Endothelial cell of umbilical vein (primary cell): ENCODE data around the gene ALKBH5. TPM values are rescaled to one million over a fixed set of nuclear protein-coding genes. Genes with fewer than 3 reads are reported as not detected.

Source experiments
- BruUV-seq: library from RNA; stranded (reverse); fragments of 400-500 nt; replicated peaks from 2 replicates; lab custom pipeline; 2021; lab: Mats Ljungman, UMichigan
- CTCF ChIA-PET: fragments of 300-600, 350-600 bp; sonication (Branson Sonifier 250); formaldehyde crosslinking; loops from one replicate; lab custom pipeline; 2021; ENCODE audit warnings: antibody characterized with exemption, inconsistent platforms; lab: Charles Lee
- POLR2A ChIA-PET: fragments of 300-600, 350-600 bp; sonication (Branson Sonifier 250); formaldehyde crosslinking; loops from one replicate; lab custom pipeline; 2021; ENCODE audit warnings: antibody characterized with exemption, inconsistent platforms; lab: Charles Lee
- DNase-seq: peaks from one replicate; pipeline ENCODE4 v3.0.0-alpha.2; 2011; ENCODE audit warnings: low read depth, low spot score
- FAIRE-seq: peaks from 2 replicates; lab custom pipeline; 2011; peaks lifted over from hg19 to GRCh38; lab: Jason Lieb, UNC
- H2AFZ ChIP-seq: 2 replicates; pipeline ENCODE4 v1.6.0; 2012; ENCODE audit warnings: low read depth, low read length, control low read depth, inconsistent platforms
- H3K27ac ChIP-seq: 2 replicates; pipeline ENCODE4 v1.5.1; 2011; ENCODE audit warnings: low read depth, mild to moderate bottlenecking, control low read depth, low read length, moderate library complexity; ENCODE audit not compliant: insufficient read depth
- H3K27me3 ChIP-seq, 2 experiments: 2 replicates each; pipeline versions ENCODE4 v1.6.0 to v1.6.1; 2011; ENCODE audit warnings: low read length in 2 of 2, mixed read lengths in 1 of 2; ENCODE audit not compliant: control insufficient read depth in 2 of 2, insufficient read depth in 2 of 2
- H3K36me3 ChIP-seq, 2 experiments: 2 replicates in 1 of 2; 3 replicates in 1 of 2; pipeline ENCODE4 v1.5.1; 2011; ENCODE audit warnings: low read length in 2 of 2, mild to moderate bottlenecking in 1 of 2, moderate library complexity in 1 of 2; ENCODE audit not compliant: control insufficient read depth in 2 of 2, insufficient read depth in 2 of 2; ENCODE audit errors: extremely low read depth in 1 of 2
- H3K4me1 ChIP-seq: 3 replicates; pipeline ENCODE4 v1.5.1; 2011; ENCODE audit warnings: mild to moderate bottlenecking, low read length; ENCODE audit not compliant: control insufficient read depth, insufficient read depth; ENCODE audit errors: extremely low read depth
- H3K4me2 ChIP-seq: 2 replicates; pipeline ENCODE4 v1.6.1; 2011; ENCODE audit warnings: low read length, control low read depth, mixed read lengths; ENCODE audit not compliant: insufficient read depth
- H3K4me3 ChIP-seq, 3 experiments: fragments of 200-600 bp in 1 of 3; sonication (generic), shearing (Covaris generic) in 1 of 3; replicated peaks in 1 of 3; 2 replicates each; pipeline ENCODE4 v1.5.1; 2011 to 2016; ENCODE audit warnings: control low read depth in 3 of 3, low read length in 3 of 3, mild to moderate bottlenecking in 2 of 3, inconsistent platforms in 1 of 3, low read depth in 1 of 3, moderate library complexity in 1 of 3; ENCODE audit not compliant: insufficient read depth in 1 of 3
- H3K79me2 ChIP-seq: 2 replicates; pipeline ENCODE4 v1.6.0; 2012; ENCODE audit warnings: low read length, inconsistent platforms; ENCODE audit not compliant: control insufficient read depth, insufficient read depth
- H3K9ac ChIP-seq: replicated peaks from 2 replicates; pipeline ENCODE3; 2011; ENCODE audit warnings: low read length, control low read depth; ENCODE audit not compliant: insufficient read depth; ENCODE audit errors: extremely low read depth
- H3K9me1 ChIP-seq: replicated peaks from 3 replicates; pipeline ENCODE4 v1.6.0; 2011; ENCODE audit warnings: mild to moderate bottlenecking, low read length; ENCODE audit not compliant: control insufficient read depth, insufficient read depth; ENCODE audit errors: extremely low read depth
- H3K9me3 ChIP-seq: replicated peaks from 2 replicates; pipeline ENCODE4 v1.5.1; 2012; ENCODE audit warnings: low read length, inconsistent platforms; ENCODE audit not compliant: control insufficient read depth, insufficient read depth
- H4K20me1 ChIP-seq: replicated peaks from 2 replicates; pipeline ENCODE3; 2011; ENCODE audit warnings: mild to moderate bottlenecking, low read length; ENCODE audit not compliant: control insufficient read depth, insufficient read depth; ENCODE audit errors: extremely low read depth
- CTCF ChIP-seq, 2 donors: IDR thresholded peaks; 1 replicate in 1 of 2; 2 replicates in 1 of 2; pipeline ENCODE4 v1.5.1; 2011; ENCODE audit warnings: low read length in 2 of 2, mild to moderate bottlenecking in 2 of 2, moderate library complexity in 2 of 2, control low read depth in 1 of 2, inconsistent platforms in 1 of 2, low read depth in 1 of 2; ENCODE audit not compliant: insufficient read depth in 1 of 2; ENCODE audit errors: extremely low read depth in 1 of 2
- EZH2 ChIP-seq: IDR thresholded peaks from 2 replicates; pipeline ENCODE4 v1.6.1; 2012; ENCODE audit warnings: borderline replicate concordance, low read depth, mild to moderate bottlenecking, moderate library complexity, low read length, inconsistent platforms; ENCODE audit not compliant: severe bottlenecking
- FOS ChIP-seq: IDR thresholded peaks from 2 replicates; pipeline ENCODE4 v1.6.1; 2011; ENCODE audit warnings: mild to moderate bottlenecking, low read length, moderate library complexity, borderline replicate concordance; ENCODE audit not compliant: insufficient read depth
- GATA2 ChIP-seq: IDR thresholded peaks from 2 replicates; pipeline ENCODE4 v1.7.0; 2011; ENCODE audit warnings: low read depth, mild to moderate bottlenecking, moderate library complexity, mixed read lengths, low read length; ENCODE audit not compliant: insufficient read length, insufficient read depth
- JUN ChIP-seq: IDR thresholded peaks from 2 replicates; pipeline ENCODE4 v1.6.1; 2011; ENCODE audit warnings: borderline replicate concordance, low read depth; ENCODE audit not compliant: insufficient read length, insufficient read depth
- MAX ChIP-seq: IDR thresholded peaks from 2 replicates; pipeline ENCODE4 v1.6.1; 2011; ENCODE audit not compliant: insufficient read depth, insufficient read length
- MYC ChIP-seq: IDR thresholded peaks from one replicate; pipeline ENCODE4 v1.6.1; 2011; ENCODE audit warnings: mild to moderate bottlenecking, low read depth, low read length
- POLR2A ChIP-seq: IDR thresholded peaks from 2 replicates; pipeline ENCODE4 v1.6.1; 2012; ENCODE audit warnings: low read depth, mild to moderate bottlenecking, control low read depth, low read length
- POLR2AphosphoS5 ChIP-seq: IDR thresholded peaks from 2 replicates; pipeline ENCODE4 v1.6.1; 2012; ENCODE audit warnings: low read depth, mild to moderate bottlenecking, control low read depth, low read length, moderate library complexity; ENCODE audit not compliant: insufficient read depth
- dilution Hi-C: fragments of 300-500 bp; cut with MboI; formaldehyde crosslinking; loops from one replicate; pipeline ENCODE4 v1.15.0; 2019; ENCODE audit warnings: low sequenced_read_pairs; ENCODE audit not compliant: extremely low pct_ligation_motif_present
- intact Hi-C: fragments of 100-400 bp; cut with micrococcal nuclease; formaldehyde crosslinking; loops from one replicate; pipeline ENCODE4 v1.10.0; 2022
- polyA plus RNA-seq, 4 experiments: library from polyadenylated mRNA; depleted of rRNA in 3 of 4; stranded (reverse) in 3 of 4; unstranded in 1 of 4; fragments of >200 nt; gene quantifications; 2 replicates each; pipeline versions ENCODE4 v1.2.1 to v1.2.3, GENCODE V29; 2011 to 2012; ENCODE audit warnings: missing spikeins in 1 of 4
- total RNA-seq: library from RNA; stranded (reverse); gene quantifications from 2 replicates; pipeline ENCODE4 v1.2.3, GENCODE V29; 2021

Gene ALKBH5
- total and polyA plus RNA-seq, 2 donors (not counting 3 experiments of a cell fraction or from before 2014, with no cell fraction given): 55.3 to 71.0 TPM

GRCh38 chr17:18256351-18256750 is 72.7 kb downstream of the ALKBH5 start:
- Histone ChIP-seq H3K4me3 (no peak overlapping the region), H4K20me1 (no peaks in the 10 kb centered on the region), H3K79me2 (peaks cover 23% of the 10 kb centered on the region), H3K36me3 (peaks cover 4 to 48% of the 10 kb centered on the region in 2 experiments), H2AFZ (no peak overlapping the region), H3K4me2 (no peak overlapping the region), H3K27me3 (no peaks in the 10 kb centered on the region), H3K4me1 (peaks cover 12% of the 10 kb centered on the region), H3K27ac (no peak overlapping the region), H3K9me3 (no peaks in the 10 kb centered on the region), H3K9ac (no peak overlapping the region), H3K9me1 (no peaks in the 10 kb centered on the region)
- DNase-seq (no peak), FAIRE-seq (no peak)
- intact Hi-C loops (no loop called here), dilution Hi-C loops (no loop called here)
- TF ChIP-seq JUN (no peak), FOS (no peak), POLR2A (no peak), EZH2 (no peak), GATA2 (no peak), MYC (no peak), CTCF (IDR thresholded peaks at IDR 0.05; ENCODE audit: extremely low read depth in 1 of 2, insufficient read depth in 1 of 2, low read depth in 1 of 2, low read length in 2 of 2) (no peak), MAX (no peak), POLR2AphosphoS5 (no peak)
- ChIA-PET POLR2A (no interaction called here), CTCF (interaction anchor here (0.6 to 2.5 kb wide), 2 partner anchors 8 to 39 kb away, joined by 3 to 12 read pairs; no protein-coding TSS in a partner anchor)
- no TSS peak for BruUV-seq
